ENCODE data around the gene FAM221B.

Gene FAM221B

DNA sequence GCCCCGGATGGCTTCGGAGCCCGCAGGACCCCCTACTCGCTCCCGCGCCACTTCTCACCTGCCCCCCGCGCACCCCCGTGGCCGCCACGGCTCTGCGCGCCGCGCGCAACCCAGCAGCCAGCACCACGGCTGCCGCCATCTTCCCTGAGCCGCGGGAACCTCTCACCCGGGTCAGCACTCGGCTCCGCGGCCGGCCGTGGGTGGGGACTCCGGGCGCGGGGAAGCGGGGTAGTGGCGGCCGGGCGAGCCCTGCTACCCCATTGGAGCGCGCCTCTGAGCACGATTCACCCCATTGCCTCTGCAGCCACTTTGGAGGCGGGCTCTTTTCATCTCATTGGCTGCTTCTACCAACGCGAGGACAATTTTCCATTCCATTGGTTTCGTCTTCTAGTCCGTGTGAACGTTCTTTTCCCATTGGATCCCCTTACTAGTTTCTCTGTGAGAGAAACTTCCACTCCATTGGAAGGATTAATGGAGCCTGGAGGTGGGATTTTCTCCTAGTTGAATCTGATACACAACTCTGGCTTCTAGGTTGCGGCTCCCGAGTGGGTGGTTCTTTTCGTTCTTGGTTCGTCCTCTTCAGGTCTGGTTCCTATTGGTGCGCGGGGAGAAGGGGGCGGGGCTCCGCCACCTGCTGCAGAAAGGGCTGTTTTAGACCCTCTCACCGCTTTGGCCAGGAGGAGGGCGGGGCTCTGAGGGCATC is 13.5 kb downstream of the FAM221B start, which contains the start of gene HINT2:
Gene HINT2, minus strand, starts transcription at position 202 of the 703 bp plus-strand sequence. Its CDS starts 63 bp downstream, at position 139.
- peak; percentile 94 for FAIRE-seq

GRCh38 chr9:35814106-35814840 is 14.3 kb downstream of the FAM221B start:
- FAIRE-seq = no peak

DNA sequence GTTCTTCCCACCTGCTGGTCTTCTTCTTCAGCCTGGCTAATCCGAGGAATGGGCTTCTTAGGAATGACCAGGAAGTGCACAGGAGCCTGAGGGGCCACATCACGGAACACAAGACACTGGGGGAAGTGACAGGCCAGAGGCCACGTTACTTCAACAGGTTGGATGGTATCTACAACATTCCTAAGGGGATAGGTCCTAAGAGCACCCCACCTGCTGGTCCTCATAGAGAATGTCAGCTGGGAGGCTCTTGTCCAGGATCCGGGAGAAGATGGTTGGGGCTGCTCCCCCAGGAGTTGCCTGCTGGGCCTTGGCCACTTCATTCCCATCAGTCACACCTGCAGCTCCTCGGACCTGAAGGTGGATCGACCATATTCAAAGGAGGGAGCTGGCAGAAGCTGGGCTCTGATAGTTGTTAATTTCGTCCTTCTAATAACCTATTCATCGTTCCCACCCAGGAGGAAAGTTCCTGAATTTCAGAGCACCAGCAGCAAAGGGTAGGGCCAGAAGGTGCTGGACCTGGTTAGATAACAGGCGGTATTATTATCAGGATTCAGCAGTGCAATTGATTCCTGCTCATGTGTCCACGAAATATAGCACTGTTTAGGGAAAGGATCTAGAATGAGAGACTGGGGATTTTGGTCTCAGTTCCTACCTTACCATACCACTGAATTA is 15.0 kb downstream of the FAM221B start:
- no peak for FAIRE-seq

DNA sequence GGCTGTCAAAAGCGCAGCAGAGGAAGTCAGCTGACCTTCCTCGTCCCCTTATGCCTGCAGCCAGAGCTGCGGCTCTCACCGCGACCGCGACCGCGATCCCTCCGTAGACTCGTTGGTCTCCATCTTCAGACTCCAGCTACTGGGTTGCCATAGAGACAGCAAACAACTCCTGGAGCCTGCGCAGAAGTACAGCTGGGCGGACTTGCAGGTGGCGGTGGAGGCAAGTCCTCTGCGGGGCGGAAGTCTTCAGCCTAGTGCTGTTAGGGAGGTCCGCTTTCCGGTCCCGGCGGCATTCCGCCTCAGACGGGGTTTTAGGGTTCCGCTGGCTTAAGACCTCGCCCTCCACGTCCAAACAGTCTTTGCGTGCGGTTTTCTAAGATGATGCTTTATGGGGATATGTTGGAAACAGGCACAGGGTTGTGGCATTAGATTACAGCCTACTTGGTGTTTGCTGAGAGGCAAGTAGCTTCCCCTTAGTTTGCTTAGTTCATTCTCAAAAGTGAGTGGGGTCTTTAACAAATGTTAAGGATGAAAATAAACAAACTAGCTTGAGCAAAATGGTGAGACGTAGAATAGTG is 16.4 kb downstream of the FAM221B start, which contains the start of gene SPAG8:
Gene SPAG8, minus strand, starts transcription at position 238 of the 578 bp plus-strand sequence. Its CDS starts 115 bp downstream, at position 123.
- FAIRE-seq = peak; percentile 53

GRCh38 chr9:35811381-35812024 is 17.0 kb downstream of the FAM221B start:
- no peak for FAIRE-seq

DNA sequence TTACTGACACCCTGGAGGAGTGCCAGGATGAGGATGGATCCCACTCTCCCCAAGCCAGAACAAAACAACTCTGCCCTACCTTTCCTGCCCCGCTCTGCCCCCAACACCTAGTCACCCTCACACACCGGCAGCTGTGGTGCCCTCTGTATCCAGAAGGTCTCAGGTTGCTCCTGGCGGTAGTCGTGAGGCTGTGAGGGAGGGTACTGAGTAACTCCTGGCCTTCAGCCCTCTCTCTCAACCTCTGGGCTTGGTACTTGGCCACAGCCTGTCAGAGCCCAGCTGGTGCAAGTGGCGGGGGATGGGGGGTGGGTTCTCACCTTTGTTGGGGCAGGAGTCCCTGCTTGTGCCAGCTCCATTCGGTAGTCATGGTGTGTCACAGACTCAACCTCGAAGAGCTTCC is 18.4 kb downstream of the FAM221B start:
- FAIRE-seq = no peak

DNA sequence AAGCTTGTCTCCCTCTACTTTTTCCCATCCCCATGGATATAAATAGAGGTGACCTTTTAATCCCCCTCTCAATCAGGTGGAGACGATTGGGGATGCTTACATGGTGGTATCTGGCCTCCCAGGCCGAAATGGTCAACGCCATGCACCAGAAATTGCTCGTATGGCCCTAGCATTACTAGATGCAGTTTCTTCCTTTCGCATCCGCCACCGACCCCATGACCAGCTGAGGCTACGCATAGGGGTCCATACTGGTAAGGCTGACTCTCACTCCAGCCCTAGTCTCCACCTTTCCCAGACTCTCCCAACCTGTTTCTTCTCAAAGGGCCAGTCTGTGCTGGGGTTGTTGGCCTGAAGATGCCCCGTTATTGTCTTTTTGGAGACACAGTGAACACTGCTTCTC is 20.1 kb downstream of the FAM221B start:
- no peak for FAIRE-seq

GRCh38 chr9:35806101-35806500 is 22.4 kb downstream of the FAM221B start:
- no peak for FAIRE-seq

DNA sequence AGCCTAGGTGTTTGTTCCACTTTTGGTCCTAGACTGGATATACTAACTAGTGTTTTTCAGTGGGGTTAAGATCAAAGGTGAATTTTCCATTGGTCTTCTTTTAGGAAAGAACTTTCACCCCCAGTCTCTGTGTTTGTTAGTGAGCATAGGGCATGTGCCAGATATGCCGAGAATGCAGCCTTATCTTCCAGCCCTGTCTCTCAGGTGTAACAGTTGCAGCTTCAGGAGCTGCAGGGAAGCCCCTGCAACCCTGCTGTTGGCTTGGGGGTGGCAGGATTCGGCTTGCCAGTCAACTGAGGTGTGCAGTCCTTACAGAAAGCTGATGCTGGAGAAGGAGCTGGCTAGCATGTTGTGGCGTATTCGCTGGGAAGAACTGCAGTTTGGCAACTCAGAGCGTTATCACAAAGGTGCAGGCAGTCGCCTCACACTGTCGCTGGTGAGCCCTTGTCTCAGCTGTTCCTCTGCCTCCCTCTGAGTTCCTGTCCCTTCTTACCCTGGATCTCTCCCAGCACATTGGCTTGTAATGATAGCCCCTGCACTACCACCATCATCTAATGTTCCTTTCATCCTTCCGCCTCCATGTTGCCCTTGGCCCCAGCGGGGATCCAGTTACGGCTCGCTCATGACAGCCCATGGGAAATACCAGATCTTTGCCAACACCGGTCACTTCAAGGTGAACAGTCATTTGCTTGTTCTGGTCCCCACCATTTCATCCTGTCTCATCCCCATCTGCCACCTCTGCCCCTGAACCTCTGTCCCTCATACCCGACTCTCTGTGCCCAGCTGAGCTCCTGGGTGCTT is 27.0 kb downstream of the FAM221B start:
- FAIRE-seq = no peak

DNA sequence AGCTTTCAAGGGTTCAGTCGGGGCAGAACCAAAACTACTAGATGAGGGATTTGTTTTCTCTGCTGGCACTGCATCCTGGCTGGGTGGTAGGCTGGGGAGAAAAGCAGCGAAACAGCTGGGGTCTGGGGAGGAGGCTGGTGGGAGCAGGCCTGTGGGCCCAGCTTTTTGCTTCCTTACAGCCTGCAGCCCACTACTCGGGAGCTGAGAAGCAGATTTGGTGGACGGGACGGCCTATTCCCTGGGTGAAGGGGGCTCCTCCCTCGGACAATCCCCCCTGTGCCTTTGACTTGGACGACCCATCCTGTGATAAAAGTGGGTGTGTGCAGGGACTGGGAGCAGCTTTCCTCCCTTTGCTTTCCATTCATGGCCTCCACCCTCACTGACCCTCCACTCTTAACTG is 28.0 kb downstream of the FAM221B start:
- FAIRE-seq = no peak

DNA sequence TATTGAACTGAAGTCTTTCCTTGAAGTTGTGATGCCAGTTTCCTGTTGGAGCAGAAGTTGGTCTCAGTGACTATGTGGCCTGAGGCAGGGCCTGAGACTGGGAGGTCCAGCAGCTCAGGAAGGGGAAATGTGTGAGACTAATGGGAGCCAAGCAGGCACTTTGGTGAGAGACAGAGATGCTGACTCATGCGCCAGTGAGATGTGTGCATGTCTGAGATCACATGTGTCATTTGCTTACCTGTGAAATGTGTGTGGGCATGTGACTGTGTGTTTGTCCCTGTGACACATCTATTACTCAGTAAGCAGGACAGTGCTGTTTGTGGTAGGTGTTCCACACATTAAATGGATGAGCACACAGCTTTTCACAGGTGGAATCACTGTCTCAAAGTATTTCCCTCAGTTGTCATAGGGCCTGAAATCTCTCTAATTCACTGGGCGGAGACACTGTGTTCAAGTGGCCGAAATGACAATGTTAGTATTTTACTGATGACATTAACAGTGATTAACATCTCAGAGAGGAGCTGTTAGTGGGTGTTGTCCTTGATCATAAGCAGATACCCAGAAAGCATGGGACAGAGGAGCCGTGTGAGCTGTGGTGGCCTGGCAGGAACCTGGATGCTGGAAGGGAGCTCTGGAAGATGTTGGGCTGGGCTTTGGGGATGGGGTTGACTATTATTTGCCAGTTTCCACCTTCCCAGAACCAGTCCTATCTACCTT is 29.7 kb downstream of the FAM221B start:
- FAIRE-seq = peak; percentile 96

DNA sequence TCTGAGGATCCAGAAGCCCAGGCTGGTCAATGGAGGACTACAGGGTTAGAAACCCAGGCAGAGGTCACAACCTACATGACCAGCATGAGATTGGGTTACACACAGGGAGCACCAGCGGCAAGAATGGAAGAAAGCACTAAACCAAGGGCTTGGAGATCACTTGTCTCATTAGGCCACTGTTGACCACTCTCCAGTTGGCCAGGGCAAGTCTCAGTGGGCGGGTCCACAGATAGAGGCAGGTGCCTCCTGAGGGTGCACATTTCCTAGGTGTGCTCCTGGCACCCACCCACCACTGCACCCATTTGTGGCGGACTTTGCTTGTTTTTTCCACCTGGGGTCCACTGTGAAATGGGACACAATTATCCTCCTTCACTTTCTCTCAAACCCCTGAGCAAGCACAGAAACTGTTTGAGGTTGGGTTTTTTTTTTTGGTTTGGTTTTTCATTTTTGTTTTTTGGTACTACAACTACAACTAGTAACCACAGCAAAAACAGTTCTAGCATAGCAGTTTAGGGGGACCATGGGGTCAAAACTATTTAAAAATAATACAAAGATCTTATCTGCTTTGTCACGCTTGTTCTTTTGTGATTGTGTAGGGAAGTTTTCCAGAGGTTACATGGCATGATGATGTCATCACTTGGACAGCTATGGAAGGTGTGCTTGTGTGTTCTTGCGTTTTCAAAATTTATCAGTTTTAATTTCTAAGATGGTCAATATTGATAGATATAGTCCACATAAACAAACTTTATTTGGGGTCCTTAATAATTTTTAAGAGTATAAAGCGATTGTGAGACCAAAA is 31.0 kb downstream of the FAM221B start:
- no peak for FAIRE-seq

- FAIRE-seq = no peak
Measured at GRCh38 chr9:35795695-35796094, 32.8 kb downstream of the FAM221B start.

- FAIRE-seq = no peak
Measured at GRCh38 chr9:35793461-35793860, 35.1 kb downstream of the FAM221B start.

DNA sequence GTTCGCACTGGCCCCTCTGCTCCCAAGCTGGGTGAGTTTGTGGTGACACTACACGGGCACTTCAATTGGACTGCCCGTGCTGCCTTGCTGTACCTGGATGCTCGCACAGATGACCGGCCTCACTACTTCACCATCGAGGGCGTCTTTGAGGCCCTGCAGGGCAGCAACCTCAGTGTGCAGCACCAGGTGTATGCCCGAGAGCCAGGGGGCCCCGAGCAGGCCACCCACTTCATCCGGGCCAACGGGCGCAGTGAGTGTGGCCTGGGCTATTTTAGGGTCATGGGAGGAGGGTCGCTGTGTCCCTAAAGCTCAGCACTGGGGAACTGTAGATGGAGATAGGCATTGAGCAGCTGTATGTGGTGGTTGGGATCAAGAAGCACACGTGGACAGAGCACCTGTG is 35.7 kb downstream of the FAM221B start:
- FAIRE-seq = no peak

- FAIRE-seq = no peak
Measured at GRCh38 chr9:35792024-35792813, 36.3 kb downstream of the FAM221B start.

DNA sequence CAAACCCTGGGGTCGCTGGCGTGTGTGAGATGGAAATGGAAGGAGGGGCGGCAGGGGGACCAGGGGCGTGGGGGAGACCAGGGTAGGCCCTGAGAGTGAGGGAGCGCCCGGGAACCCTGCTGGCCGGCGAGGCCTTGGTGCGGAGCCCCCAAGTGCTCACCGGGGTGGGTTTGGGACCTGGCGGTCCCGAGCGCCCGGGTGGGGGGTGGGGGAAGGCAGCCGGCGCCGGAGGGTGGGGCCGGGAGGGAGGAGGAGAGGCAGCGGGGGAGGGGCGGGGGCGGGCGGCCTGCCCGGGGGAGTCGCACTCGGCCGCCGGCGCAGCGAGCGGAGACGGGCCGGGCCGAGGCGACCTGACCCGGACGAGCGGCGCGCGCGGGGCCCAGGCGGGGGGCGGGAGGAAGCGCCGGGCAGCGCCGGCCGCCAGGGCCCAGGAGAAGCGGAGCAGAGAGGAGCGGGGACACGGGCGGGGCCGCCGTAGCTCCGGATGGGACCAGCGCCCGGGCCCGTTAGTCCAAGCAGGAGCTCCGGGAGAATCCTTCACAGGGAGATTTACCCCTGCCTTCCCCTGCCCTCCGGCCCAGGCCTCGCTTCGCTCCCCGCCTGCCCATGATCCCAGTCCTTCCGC is 37.1 kb downstream of the FAM221B start, which contains the start of gene NPR2:
Gene NPR2, plus strand, starts transcription at position 295 of the 625 bp plus-strand sequence. CDS start 818 bp downstream, outside the sequence.
- no peak for FAIRE-seq

DNA sequence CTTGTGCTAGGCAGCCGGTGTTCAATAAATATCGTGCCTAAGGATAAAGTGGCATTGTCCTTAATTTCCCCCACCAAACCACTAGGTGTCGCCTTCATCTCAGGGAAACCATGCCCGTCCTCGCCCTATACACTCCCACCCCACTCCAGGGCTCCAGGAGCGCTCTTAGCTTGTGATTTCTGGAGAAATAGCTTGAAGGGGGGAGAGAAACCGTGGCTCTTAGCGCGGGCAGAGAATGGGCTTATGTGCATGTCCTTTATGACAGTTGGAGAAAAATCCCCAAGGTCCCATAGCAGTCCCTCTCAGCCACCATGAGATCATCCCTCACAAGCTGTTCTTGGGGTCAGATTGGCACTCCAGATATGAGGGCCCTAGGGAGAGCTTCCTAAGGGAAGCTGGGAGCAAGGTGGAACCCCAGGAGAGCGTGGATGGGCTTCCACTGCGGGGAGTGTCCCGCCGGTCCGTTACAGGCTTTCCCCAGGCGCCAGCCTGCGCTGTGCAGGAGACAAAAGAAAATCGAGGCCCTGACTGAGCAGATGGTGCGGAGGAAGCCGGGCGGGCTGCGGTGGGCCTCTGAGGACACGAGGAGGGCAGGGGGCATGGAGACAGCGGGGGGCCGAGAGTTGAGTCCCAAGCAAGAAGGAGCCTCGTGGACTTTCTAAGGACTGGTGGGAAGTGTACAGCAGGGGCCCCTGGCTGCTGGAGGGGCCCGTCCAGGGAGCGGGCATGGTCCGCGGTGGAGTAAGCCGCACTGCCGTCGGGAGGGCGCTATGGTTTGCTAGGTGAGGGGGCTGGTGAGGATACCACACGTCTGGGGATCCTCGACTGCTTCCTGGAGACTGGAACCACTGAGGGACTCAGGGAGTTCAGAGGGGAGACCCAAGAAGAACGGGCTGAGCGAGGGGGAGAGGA is 37.9 kb downstream of the FAM221B start:
- peak; percentile 79 for FAIRE-seq

Data from islet of Langerhans (tissue), 1 donor.